EL (cell line): ENCODE results near the gene ENO3.

ENCODE experiments used
- DNase-seq: peaks from one replicate; pipeline ENCODE4 v3.0.0-alpha.2; 2016

ENO3 gene

DNA sequence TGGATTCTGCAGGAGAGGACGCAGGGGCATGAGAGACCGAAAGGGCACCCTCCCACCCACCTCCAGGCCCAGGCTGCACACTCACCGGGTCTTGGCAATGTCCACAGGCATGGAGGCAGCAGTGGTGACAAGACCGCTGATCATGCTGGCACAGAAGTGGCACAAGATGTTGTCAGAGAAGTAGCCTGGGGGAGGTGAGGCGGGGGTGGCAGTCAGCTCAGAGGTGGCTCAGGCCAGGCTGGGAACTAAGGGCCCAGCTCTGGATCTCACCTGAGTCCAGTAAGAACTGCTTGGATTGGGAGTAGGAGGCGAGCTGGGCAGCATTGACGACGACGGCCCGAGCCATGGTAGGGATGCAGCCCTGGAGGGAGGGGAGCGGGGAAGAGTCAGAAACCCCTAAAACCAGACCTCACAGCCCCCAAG, 12.8 kb upstream of the ENO3 start:
- no peak for DNase-seq

DNA sequence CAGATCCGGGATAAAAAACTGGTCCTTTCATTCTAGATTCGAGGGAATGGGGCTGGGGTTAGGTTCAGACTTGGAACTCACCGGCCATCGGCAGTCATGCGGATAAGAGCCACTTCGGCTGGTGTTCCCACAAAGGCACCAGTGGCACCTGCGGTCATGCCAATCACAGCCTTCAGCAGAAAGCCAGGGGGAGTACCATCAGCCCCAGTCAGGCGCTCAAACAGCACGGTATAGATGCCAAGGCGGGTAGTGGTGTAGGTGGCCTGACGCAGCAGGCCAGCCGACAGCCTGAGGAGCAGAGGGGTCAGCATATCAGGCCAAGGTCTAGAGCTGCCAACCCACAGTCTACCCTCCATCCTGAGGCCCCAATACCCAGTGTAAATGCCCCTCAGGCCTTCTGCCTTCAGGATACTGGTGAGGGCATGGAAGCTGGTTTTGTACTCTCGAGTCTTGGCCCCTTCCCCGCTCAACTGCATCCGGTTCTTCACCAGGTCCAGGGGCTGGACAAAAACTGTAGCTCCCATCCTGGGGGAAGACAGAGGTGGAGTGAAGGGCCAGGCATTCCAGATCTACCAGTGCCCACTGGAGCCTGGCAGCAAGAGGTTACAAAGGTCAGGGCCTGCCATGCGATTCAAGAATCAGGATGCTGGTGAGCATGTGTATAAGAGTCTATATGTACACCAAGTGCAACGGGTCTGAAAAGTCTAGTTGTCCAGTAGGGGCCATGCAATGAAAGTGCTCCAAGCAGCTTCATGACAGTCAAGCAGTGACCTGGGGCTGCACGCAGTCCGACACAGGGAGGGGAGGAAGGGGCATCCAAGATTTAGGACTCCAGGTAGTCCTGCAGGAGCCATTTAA, 12.0 kb upstream of the ENO3 start:
- DNase-seq = no peak

DNA sequence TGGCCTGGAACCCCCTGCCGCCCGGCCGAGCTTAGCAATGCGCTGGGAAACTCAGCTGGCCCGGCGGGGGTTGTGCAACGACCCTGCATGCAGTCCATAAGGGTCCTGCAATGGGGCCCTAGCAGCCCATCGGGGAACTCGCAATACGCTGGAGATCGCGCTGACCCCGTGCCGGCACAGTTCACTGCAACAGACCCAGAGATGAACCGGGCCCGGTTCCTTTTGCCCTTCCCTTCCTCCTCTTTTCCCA, 11.4 kb upstream of the ENO3 start:
- DNase-seq = no peak

DNA sequence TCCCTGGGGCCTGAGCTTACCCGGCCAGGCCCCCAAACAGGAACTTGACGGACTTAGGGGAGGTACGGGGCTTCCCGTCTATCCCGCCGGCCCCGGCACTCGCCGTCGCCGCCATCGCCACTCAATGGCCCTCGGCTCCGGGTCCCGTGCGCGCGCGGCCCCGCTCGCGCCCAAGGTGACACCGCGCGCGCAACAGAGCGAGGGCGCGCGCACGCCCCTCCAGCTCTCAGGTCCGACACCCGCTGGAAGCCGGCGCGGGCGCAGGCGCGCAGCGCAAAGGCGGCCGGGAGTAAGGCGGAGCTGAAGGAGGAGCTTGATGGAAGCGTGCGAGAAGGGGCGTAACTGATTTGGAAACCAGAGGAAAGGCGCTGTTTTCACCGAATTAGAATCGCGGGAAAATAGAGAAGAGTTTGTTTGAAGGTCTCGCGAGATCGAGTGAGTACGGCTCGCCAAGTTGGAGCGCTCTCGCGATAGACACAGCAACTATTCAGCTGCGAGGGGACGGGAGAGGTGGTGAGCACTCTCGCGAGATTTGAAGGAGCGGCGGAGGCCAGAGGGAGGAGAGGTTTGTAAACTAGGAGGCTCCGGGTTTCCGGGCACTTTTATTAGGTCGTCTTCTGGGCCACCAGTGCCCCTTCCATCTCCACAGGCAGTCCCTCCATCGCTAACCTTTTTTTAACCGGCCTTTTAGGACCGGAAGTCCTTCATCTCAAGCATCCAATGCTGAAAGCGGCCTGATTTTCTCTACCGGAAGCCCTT, 10.9 kb upstream of the ENO3 start, which contains the start of the genes RNF167 and SLC25A11:
RNF167 (plus strand) TSS at position 473 of the 759 bp plus-strand sequence. CDS start 642 bp downstream, outside the sequence.
SLC25A11 (minus strand) TSS at position 251 of the 759 bp plus-strand sequence; CDS start at position 115, 136 bp downstream.
- peak; percentile 100 for DNase-seq

DNA sequence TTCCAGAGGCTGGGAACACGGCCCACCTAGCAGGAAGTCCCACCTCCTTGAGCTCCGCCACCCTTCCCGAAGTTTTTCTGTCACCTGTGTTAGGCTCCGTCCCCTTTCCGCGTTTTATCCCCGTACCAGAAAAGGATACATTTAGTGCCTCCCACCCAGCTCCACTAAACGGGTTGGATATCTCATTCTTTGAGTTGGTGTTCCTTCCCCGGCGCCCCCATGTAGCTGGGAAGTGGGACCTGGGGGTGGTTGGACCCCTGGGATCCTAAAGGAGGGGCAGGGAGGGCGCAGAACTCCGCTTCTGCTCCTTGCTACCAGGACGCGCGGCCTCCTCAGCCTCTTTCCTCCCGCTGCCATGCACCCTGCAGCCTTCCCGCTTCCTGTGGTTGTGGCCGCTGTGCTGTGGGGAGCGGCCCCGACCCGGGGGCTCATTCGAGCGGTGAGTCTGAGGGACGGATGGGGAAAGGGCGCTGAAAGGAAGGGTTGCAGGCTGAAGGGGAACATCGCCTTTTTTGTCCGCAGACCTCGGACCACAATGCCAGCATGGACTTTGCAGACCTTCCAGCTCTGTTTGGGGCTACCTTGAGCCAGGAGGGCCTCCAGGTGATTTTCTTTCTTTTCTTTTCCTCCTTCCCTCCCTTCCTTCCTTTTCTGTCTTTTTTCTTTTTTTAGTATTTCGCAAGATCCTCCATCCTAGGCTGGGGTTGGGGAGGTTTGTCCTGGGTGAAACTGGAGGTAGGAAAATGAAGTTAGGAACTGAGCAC, 10.2 kb upstream of the ENO3 start:
- DNase-seq = peak; percentile 39

DNA sequence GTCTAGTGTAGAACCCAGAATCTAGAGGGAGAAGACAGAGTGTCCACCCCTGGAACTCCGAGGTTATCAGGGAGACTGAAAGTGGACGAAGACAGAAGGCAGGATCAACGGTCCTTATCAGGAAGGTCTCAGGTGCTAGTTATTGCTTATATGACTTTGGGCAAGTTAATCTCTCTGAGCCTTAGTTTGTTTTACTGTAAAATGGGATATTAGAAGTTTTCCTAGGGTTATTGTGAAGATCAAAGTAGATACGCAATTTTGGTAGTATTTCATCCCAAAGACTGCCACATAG, 9.7 kb upstream of the ENO3 start:
- DNase-seq = no peak

DNA sequence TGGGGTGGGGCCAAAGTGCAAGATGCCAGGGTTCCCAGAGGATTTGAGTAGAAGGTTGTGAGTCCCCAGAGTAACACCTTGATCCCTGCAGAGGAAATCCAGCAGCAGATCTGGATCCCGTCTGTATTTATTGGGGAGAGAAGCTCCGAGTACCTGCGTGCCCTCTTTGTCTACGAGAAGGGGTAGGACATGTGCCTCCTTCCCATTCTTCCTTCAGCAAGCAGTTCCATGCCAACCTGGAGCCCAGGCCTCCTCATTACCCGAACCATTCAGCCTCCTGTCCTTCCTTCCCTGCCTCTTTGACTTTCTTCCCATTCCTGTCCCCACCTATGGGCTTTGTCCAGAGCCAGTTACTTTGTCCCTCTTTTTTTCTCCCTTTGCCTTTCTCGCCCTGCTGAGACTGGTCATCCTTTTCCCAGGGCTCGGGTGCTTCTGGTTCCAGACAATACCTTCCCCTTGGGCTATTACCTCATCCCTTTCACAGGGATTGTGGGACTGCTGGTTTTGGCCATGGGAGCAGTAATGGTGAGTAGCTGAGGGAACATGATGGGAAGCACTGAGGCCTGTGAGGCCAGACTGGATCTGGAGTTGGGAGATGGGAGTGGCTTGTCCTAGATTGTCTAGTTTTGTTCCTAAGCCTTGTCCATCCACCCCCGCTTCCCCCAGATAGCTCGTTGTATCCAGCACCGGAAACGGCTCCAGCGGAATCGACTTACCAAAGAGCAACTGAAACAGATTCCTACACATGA, 8.0 kb upstream of the ENO3 start:
- no peak for DNase-seq

DNA sequence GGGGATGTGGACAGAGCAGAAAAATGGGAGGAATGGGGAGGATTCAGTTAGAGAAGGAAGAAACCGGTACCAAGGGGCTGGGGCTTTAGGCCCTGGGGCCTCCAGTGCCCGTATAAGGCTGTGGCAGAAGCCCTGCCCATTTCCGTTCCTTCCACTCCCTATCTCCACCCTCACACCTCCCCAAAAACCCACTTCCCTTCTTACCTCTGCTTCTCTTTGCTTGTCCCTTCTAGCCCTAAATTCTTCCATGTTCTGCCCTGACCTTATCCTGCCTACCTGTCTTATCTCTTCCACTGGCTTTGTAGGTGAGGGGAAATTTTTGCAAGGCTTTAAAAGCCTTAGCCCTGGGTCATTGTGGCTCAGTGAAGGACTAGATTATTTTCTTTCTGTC, 6.8 kb upstream of the ENO3 start:
- DNase-seq = no peak

DNA sequence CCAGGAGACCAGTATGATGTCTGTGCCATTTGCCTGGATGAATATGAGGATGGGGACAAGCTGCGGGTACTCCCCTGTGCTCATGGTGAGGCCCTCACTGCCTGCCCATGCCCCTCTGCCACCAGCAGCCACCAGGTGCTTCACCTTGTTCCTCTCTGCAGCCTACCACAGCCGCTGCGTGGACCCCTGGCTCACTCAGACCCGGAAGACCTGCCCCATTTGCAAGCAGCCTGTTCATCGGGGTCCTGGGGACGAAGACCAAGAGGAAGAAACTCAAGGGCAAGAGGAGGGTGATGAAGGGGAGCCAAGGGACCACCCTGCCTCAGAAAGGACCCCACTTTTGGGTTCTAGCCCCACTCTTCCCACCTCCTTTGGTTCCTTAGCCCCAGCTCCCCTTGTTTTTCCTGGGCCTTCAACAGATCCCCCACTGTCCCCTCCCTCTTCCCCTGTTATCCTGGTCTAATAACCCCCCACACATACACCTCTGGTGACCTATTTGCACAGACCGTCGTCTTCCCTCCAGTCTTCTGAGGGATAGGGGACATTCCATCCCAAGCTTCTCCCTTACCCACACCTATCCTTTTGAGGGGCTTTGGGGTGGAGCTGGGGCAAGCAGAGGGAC, 6.3 kb upstream of the ENO3 start:
- no peak for DNase-seq

DNA sequence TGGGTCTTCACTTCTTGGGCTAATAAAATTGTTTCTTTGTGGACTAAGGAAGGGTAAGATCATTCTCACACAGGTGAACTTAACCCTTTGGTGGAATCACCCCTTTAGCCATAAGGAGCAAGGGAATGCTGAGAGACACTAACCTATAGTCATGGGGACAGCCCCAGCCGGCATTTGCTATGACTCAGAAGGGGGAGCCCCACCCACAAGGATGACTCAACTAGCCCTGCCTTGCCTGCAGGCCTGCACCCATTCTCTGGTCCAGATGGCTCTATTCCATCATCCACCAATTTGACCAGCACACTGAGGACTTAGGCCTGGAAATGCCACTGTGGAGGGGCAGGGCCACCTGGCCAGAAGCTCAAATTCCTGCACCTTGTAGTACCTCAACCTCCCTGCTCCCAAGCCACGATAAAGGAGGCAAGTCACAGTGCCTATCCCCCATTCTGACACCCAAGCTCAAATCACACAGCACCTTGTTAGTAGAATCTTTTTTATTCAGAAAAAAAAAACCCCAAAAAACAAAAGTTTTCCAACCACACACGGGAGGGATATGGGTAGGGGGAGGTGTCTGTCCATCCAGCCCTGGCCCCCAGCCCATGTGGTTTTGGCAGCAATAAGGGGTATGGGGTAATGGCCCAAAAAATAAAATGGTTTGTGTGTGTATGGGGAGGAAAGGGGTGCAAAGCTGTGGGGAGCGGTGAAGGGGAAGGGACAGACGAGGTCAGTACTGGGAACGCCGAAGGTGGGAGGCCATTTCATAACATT, 5.6 kb upstream of the ENO3 start:
- DNase-seq = peak; percentile 97

DNA sequence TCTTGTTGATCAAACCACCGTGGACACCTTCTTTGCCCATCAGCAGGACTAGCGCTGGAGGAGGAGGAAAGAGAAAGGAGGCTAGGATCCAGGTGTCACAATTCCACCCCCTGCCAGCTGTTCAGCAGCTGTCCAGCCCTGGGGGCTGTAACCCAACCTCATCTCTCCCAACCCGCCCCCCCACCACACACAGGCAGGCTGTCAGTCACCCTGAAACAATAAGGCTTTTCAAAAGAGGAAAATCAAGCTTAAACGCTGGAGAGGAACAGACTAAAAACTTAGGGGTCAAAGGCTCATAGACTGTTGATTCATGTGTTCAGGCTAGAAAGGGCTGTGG, 5.0 kb upstream of the ENO3 start:
- no peak for DNase-seq

DNA sequence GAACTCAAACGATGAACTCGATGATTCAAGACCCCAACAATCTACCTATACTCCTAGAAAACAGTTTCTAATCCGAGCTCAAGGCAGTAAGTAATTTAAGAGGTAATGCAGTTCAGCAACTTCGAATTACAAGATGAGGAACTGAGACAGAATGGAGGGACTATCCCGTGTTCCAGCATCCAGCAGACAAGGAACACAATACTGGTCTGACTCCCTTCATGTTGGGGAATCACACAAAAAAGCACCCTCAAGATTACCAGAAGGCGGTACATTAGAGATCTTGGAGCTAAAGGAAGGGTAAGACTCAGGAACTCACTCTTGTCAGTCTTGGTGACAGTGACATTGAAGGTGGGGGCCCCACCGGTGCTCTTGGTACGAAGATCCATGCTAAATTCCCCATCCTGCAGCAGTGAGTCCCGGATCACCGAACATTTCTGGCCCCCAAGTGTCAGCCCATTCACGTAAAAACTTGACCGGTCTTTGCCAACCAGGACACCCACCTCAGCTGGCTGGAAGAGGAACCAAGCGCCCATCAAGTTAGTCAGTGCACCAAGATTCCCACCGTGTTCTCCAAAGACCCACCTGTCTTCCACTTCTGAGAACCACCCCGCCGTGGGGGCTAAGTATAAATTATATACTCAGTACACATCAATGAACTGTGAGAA, 4.5 kb upstream of the ENO3 start:
- DNase-seq = no peak

DNA sequence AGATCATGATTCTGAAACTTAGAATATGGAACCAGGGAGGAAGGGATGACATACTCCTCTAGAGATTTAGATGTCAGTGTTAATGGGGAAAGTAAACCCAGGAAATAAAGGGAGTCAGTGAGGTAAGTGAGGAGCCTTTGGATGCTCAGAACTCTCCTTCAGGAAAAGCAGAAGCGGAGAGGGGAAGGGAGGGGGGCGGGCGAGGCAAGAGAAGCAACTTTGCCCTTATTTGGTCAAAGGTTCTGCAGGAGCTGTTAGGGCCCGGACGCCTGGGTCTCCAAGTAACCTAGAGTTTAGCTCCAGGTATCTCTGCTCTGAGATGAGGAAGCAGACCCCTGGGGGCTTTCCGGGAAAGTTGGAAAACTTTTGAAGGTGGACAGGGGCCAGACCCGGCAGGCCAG, 3.9 kb upstream of the ENO3 start:
- no peak for DNase-seq

DNA sequence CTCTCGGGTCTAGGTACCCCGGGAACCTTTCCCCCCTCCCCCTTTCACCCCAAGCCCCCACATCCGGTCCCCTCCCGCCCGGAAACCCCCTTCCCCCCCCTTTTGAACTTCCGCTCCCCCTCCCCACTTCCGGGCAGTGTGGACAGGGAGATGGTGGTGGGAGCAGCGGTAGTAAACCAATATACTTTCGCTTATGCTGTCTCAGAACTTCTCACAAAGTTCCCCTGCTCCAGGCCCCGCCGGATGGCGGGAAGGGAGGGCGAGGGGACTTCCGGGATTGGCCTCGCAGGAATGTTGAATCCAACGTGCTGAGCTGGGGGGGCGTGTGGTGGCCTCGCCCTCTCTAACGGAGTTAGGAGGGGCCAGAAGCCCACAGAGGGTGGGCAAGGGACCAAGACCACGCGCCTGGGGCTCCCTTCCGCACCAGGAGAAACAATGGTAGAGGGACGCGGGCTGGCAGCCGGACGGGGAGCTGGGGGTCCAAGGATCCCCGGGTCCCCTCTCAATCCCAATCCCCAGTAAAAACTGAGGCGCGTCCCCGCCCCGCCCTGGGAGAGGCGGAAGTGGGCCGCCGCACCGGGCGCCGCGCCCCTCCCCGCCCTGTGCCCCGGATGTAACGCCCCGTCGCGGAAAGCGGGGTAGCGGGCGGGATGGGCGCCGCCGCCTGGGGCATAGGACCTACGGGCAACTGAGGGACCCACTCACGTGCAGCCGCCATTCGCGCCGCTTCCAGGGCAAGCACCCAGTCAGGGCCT, 3.3 kb upstream of the ENO3 start:
- peak; percentile 71 for DNase-seq

DNA sequence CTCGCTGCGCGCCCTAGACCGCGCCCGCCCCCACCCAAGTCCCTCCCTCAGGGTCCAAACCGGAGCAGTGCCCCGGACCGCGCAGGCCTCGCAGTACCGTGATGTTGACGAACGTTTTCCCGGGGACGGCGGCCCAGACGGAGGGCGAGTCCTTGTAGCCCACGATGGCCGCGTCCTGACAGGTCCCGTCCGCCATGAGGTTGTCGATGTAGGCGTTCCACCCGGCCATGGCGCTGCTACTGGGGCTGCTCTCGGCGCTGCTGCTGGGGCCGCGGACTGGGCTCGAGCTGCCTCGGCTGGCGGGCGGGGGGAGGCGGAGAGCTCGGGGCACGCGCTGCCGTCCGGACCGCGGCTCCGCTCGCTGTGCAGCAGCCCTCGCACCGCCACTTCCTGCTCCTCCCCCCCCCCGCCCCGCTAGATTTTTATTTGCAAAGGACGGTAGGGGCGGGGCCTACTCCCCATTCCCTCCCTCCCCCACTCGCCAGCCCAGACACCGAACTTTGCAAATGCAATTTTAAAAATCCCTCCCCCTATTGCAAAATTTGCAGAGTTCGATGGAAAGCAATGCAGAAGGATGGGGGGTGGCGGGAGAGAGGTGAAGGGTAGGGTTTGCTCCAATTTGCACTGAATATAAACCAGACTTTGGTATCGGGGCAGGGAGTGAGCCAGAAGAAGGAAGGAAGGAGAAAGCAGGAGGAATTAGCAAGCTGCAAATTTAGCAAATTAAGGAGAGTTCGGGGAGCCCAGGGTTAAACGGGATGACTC, 2.6 kb upstream of the ENO3 start, which contains the start of gene PFN1:
PFN1 (minus strand) TSS at position 365 of the 765 bp plus-strand sequence; CDS start at position 229, 136 bp downstream.
- DNase-seq = peak; percentile 94

DNA sequence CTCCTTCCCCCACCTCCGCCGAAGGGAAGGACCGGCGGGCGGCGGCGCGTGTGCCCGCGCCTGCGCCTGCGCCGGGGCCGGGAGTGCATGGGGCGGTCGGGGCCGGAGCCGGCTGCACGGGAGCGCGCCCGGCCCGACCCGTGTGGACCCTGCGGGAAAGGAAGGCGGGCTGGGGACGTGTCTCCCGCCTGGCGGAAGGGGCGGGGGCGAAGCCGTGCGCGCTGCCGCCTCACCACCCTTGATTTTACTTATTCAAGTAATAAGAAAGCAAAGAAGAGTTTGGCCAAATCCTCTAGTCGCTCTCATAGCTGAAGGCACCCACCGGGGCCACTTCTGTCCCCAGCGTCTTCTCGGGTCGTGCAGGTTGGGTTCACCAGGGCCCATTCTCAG, 2.0 kb upstream of the ENO3 start:
- DNase-seq = peak; percentile 92

DNA sequence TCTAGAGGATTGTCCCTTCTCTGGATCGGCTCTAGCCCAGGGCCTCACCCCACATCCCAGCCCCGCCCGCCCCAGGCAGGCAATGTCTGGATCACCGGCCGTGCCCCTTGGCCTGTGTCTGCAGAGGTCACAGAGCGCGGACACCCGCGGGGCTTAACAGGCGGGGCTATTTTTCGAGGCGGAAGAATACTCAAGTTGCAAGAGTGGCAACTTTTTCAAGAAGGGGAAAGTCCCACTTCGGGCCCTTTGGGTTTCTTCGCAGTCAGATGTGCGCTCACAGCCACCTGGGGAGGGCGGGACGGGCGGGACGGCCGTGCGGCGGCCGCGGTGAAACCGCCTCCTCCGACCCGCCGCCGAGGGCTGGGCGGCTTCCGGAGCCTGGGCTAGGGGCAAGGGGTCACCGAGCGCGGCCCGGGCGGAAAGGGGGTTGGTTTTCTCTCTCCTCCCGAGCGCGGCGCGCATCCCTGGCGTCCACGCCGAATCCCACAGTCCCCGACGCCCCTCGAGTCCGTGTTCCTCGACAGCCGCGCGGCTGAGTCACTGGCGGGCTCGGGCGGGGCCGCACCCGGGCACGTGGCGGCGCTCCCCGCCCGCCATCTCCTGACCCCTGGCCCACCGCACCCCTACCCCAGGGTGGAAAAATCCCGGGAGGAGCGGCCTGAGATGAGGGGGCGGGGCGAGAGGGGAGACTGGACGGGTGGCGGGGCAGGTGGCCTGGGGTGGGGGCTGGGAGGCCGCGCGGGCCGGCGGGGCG, 1.4 kb upstream of the ENO3 start:
- DNase-seq = peak; percentile 76

DNA sequence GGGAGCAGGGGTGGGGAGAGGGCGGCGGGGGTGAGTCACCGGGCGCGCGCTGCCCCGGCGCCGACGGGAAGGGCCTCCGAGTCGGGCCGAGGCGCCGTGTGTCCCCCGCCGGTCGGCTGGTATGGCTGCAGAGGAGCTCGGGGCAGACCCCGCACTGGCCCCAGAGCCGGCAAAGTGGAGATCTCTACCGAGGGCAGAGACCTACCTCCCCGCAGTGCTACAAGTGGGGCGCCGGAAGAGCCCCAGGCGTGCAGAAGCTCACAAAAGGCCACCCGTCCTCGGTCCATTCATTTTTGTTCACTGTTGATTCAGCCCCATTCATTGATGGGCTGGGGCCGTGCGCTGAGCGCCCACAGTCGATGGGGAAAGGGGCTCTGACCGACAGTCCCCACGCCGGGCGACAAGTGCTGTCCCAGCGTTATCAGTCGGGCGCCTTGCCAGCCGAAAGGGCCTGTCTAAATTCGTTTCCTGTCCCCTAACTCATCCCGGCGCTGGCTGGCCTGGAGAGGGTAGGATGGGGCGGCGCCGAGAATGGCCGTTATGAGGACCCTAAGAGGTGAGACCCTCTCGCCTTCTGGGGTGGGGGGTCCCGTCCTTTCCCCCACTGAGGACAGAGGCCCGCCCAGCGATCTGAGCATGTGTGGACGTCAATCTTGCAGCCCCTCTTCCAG, 709 bp upstream of the ENO3 start:
- DNase-seq = no peak
